K562 (cell line): ENCODE data around the gene PNPLA2. TPM values are rescaled to one million over a fixed set of nuclear protein-coding genes. Genes with fewer than 3 reads are reported as not detected.

Experiments
- ATAC-seq: fragments of 200-7000 bp; cut with Tn5 transposase; 3 replicates; pipeline ENCODE4 v1.9.1; 2020; ENCODE audit warnings: moderate library complexity
- BruUV-seq: library from RNA; stranded (reverse); fragments of 400-500 nt; replicated peaks from 2 replicates; lab custom pipeline; 2021; lab: Mats Ljungman, UMichigan
- CTCF ChIA-PET: fragments of 300-600 bp; formaldehyde crosslinking; extraction: SDS; loops from one replicate; lab custom pipeline; 2021; ENCODE audit warnings: low intra/inter-chr PET ratio; lab: Yijun Ruan, JAX
- POLR2A ChIA-PET: fragments of 300-600, 350-650 bp; sonication (Branson Sonifier 250); formaldehyde crosslinking; extraction: SDS; loops from one replicate; lab custom pipeline; 2021; ENCODE audit warnings: antibody characterized with exemption, inconsistent platforms; lab: Yijun Ruan, JAX
- DNase-seq, 4 experiments: peaks; one replicate each; pipeline versions ENCODE4 v3.0.0 to v3.0.0-alpha.2; 2011 to 2018; ENCODE audit warnings: low spot score in 3 of 4, mixed read lengths in 3 of 4; ENCODE audit errors: extremely low read depth in 1 of 4
- FAIRE-seq: peaks from 2 replicates; lab custom pipeline; 2011; peaks lifted over from hg19 to GRCh38; lab: Jason Lieb, UNC
- H2AFZ ChIP-seq: 2 replicates; pipeline ENCODE4 v1.6.0; 2011; ENCODE audit warnings: low read depth, low read length, control low read depth, inconsistent platforms
- H3K27ac ChIP-seq: fragments of 200-600 bp; 3 replicates; pipeline ENCODE4 v1.8.0; 2011; ENCODE audit warnings: low read depth, mild to moderate bottlenecking, control low read depth, inconsistent platforms, low read length, moderate library complexity, mixed read lengths; ENCODE audit errors: extremely low read depth
- H3K27me3 ChIP-seq, 2 experiments: fragments of 300-600 bp in 1 of 2; 2 replicates in 1 of 2; 3 replicates in 1 of 2; pipeline versions ENCODE4 v1.6.0 to v1.8.0; 2011; ENCODE audit warnings: inconsistent platforms in 2 of 2, low read length in 2 of 2, mild to moderate bottlenecking in 1 of 2, mixed read lengths in 1 of 2, moderate library complexity in 1 of 2; ENCODE audit not compliant: control insufficient read depth in 2 of 2, insufficient read depth in 2 of 2
- H3K36me3 ChIP-seq: fragments of 300-600 bp; 3 replicates; pipeline ENCODE4 v1.8.0; 2011; ENCODE audit warnings: mild to moderate bottlenecking, low read length, inconsistent platforms; ENCODE audit not compliant: control insufficient read depth, insufficient read depth
- H3K4me1 ChIP-seq, 2 experiments: fragments of 200-600 bp in 1 of 2; replicated peaks in 1 of 2; 2 replicates in 1 of 2; 3 replicates in 1 of 2; pipeline versions ENCODE4 v1.5.1 to v1.8.0; 2011; ENCODE audit warnings: inconsistent platforms in 2 of 2, low read length in 2 of 2, mild to moderate bottlenecking in 1 of 2, mixed read lengths in 1 of 2, moderate library complexity in 1 of 2; ENCODE audit not compliant: control insufficient read depth in 2 of 2, insufficient read depth in 2 of 2
- H3K4me2 ChIP-seq: 2 replicates; pipeline ENCODE4 v1.6.1; 2011; ENCODE audit warnings: low read length, control low read depth, inconsistent platforms, mixed read lengths; ENCODE audit not compliant: insufficient read depth
- H3K4me3 ChIP-seq: fragments of 200-600 bp; sonication (generic), shearing (Covaris generic); 2 replicates; pipeline ENCODE4 v1.5.1; 2016; ENCODE audit warnings: control low read depth, inconsistent platforms
- H3K79me2 ChIP-seq: fragments of 200-600 bp; 3 replicates; pipeline ENCODE4 v1.8.0; 2011; ENCODE audit warnings: low read length, inconsistent platforms; ENCODE audit not compliant: control insufficient read depth, insufficient read depth
- H3K9ac ChIP-seq, 2 experiments: 2 replicates each; pipeline versions ENCODE4 v1.6.0 to v1.6.1; 2011; ENCODE audit warnings: low read depth in 2 of 2, low read length in 2 of 2, control low read depth in 1 of 2, inconsistent platforms in 1 of 2, mild to moderate bottlenecking in 1 of 2, mixed read lengths in 1 of 2; ENCODE audit not compliant: insufficient read depth in 1 of 2
- H3K9me1 ChIP-seq: one replicate; pipeline ENCODE4 v1.6.0; 2011; ENCODE audit warnings: inconsistent platforms, mild to moderate bottlenecking, low read length, moderate library complexity; ENCODE audit not compliant: control insufficient read depth, insufficient read depth
- H3K9me3 ChIP-seq: replicated peaks from 2 replicates; pipeline ENCODE4 v1.5.1; 2011; ENCODE audit warnings: low read depth, low read length, inconsistent platforms; ENCODE audit not compliant: control insufficient read depth, insufficient read depth
- H4K20me1 ChIP-seq: replicated peaks from 2 replicates; pipeline ENCODE4 v1.6.1; 2011; ENCODE audit warnings: low read length, inconsistent platforms, mixed read lengths; ENCODE audit not compliant: control insufficient read depth, insufficient read depth
- CHD4 ChIP-seq: fragments of 200-600 bp; sonication (generic); IDR thresholded peaks from 3 replicates; pipeline ENCODE4 v1.6.1; 2012; ENCODE audit warnings: low read depth, mild to moderate bottlenecking, mixed read lengths, low read length, inconsistent platforms; ENCODE audit not compliant: insufficient read depth, insufficient replicate concordance, poor library complexity, severe bottlenecking
- FOS ChIP-seq: IDR thresholded peaks from 3 replicates; pipeline ENCODE4 v1.6.1; 2011; ENCODE audit not compliant: insufficient read length; ENCODE audit errors: extremely low read depth
- HDAC2 ChIP-seq: fragments of 450-650 bp; IDR thresholded peaks from 2 replicates; pipeline ENCODE4 v1.6.1; 2016; ENCODE audit warnings: mild to moderate bottlenecking
- KDM2B ChIP-seq: fragments of 250-450 bp; sonication (Bioruptor Pico); IDR thresholded peaks from 2 replicates; pipeline ENCODE4 v1.8.0; 2021; ENCODE audit warnings: mild to moderate bottlenecking, moderate library complexity
- MAFF ChIP-seq: IDR thresholded peaks from 2 replicates; pipeline ENCODE4 v1.6.1; 2012; ENCODE audit warnings: low read length, improper control_type of control experiment
- NR2C2 ChIP-seq, 2 experiments: fragments of 200-800 bp in 1 of 2; sonication (Bioruptor generic) in 1 of 2; sonication (generic) in 1 of 2; formaldehyde crosslinking in 1 of 2; IDR thresholded peaks; 2 replicates each; pipeline versions ENCODE4 v1.6.1 to v1.8.0; 2016 to 2022; ENCODE audit warnings: mild to moderate bottlenecking in 1 of 2, missing compliant biosample characterization in 1 of 2, missing genetic modification characterization in 1 of 2, missing genetic modification reagents in 1 of 2
- XRCC5 ChIP-seq: fragments of 200-400 bp; formaldehyde crosslinking; IDR thresholded peaks from 2 replicates; pipeline ENCODE4 v1.6.1; 2017; ENCODE audit warnings: low read depth, mild to moderate bottlenecking, low read length
- ZNF79 ChIP-seq: fragments of 250-450 bp; sonication (Bioruptor Pico); IDR thresholded peaks from 2 replicates; pipeline ENCODE4 v1.4.0; 2020; ENCODE audit warnings: low read depth, mild to moderate bottlenecking, moderate library complexity
- WGBS: fragments of 100-300 bp; shearing (Covaris generic); methylation state at CpG from one replicate; pipeline ENCODE4 v1.1.6; 2016; ENCODE audit warnings: low coverage, mixed read lengths; ENCODE audit not compliant: insufficient coverage; ENCODE audit errors: missing lambda C conversion rate; 5-methylcytosine and 5-hydroxymethylcytosine counted together
- in situ Hi-C: fragments of 300-500 bp; cut with MboI; formaldehyde crosslinking; loops from 4 replicates; pipeline ENCODE4 v1.15.0; 2018; ENCODE audit warnings: inconsistent platforms, mixed read lengths
- intact Hi-C: fragments of 100-400 bp; cut with micrococcal nuclease; formaldehyde crosslinking; loops from 2 replicates; pipeline ENCODE4 v1.14.2; 2022
- polyA plus RNA-seq, 8 experiments: library from polyadenylated mRNA; depleted of rRNA in 4 of 8; stranded (reverse) in 5 of 8; unstranded in 3 of 8; fragments of >200 nt; fragmentation: Nextera tagmentation in 2 of 8; fragmentation: Illumina TruSeq in 1 of 8; extraction: Ambion mirVana in 2 of 8; extraction: Trizol in 1 of 8; gene quantifications; 2 replicates each; pipeline versions ENCODE4 v1.2.1 to v1.2.3, GENCODE V29; 2011 to 2014; ENCODE audit warnings: inconsistent platforms in 1 of 8, missing spikeins in 1 of 8
- total RNA-seq, 7 experiments: library from RNA; depleted of rRNA in 6 of 7; stranded (reverse); fragments of >200 nt in 6 of 7; fragmentation: Illumina TruSeq in 2 of 7; extraction: Trizol in 2 of 7; gene quantifications; 2 replicates each; pipeline versions ENCODE4 v1.2.1 to v1.2.3, GENCODE V29; 2011 to 2021; ENCODE audit warnings: low replicate concordance in 1 of 7
- TF ChIP-seq, protein P1 (sequence below): sonication (generic); formaldehyde crosslinking; IDR thresholded peaks from 2 replicates; pipeline ENCODE4 v1.8.1; 2023; ENCODE audit warnings: mild to moderate bottlenecking, missing genetic modification reagents
- TF ChIP-seq, protein P2 (sequence below), 2 experiments: fragments of 450-650 bp; IDR thresholded peaks; 2 replicates each; pipeline ENCODE4 v1.6.1; 2018; ENCODE audit warnings: mild to moderate bottlenecking in 2 of 2, low read depth in 1 of 2; ENCODE audit not compliant: partially characterized antibody in 2 of 2
- TF ChIP-seq, protein P3 (sequence below): fragments of 250-450 bp; sonication (Bioruptor Pico); IDR thresholded peaks from 2 replicates; pipeline ENCODE4 v1.5.1; 2021; ENCODE audit warnings: mild to moderate bottlenecking

PNPLA2 gene
- total and polyA plus RNA-seq, 9 of the 15 experiments (the other 6 are each of a cell fraction or from before 2014, with no cell fraction given), result 0.39 to 87.1 (median 8.4) TPM

DNA sequence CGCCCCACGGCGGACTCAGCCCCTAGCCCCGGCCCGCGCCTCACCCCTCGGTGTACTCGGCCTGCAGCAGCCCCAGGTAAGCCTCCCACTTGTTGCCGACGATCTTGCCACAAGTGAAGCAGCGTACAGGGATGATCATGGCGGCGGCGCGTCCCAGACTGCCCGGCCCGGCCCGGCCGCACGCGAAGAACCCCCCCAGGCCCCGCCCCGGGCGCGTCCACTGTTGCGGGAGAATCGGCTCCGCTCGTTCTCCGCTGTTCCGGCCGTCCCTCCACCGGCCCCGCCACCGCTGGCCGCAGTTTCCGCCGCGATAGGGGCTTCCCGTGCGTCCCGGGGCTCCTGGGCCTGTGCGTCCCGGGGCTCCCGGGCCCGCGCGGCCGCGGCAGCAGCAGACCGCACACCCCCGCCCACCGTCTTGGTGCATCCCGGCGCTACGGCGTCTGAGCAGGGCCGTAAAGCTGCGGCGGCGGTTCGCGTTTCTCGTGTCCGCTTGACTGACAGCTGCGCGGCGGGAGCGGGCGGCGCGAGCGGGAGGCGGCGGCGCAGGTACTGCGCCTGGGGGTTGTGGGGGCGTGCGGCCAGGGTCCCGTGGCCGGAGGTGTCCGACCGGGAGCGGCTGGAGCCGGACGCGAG, 23.8 kb downstream of the PNPLA2 start, which contains the start of the genes POLR2L and TSPAN4:
Gene POLR2L, minus strand, starts transcription at position 160 of the 633 bp plus-strand sequence. Its CDS starts 21 bp downstream, at position 139.
Gene TSPAN4, plus strand, starts transcription at position 483 of the 633 bp plus-strand sequence. CDS start 7,453 bp downstream, outside the sequence.
- Histone ChIP-seq H3K9me1 (peaks cover 4% of the 10 kb centered on the region), H3K4me1 (peaks cover 32 to 83% of the 10 kb centered on the region in 2 experiments), H3K79me2 (peaks cover 53% of the 10 kb centered on the region), H3K27ac (peak within 1 kb of the TSS; percentile 98), H3K27me3 (no peaks in the 10 kb centered on the region), H3K4me2 (peak within 1 kb of the TSS; percentile 80), H3K9ac (peak within 1 kb of the TSS; percentile 91 to 93), H3K9me3 (no peaks in the 10 kb centered on the region), H4K20me1 (no peaks in the 10 kb centered on the region; the same call in 1 of the 2 replicates), H3K36me3 (peaks cover 39% of the 10 kb centered on the region; the same call in 2 of the 3 replicates), H2AFZ (peak within 1 kb of the TSS; percentile 97), H3K4me3 (peak within 1 kb of the TSS; percentile 98)
- peak; percentile 68 for ATAC-seq
- ChIA-PET POLR2A (interaction anchor here (0.6 to 5.2 kb wide), 12 partner anchors 9 to 141 kb away, joined by 3 to 36 read pairs (median 4); partner anchors contain the start of gene PNPLA2), CTCF (no interaction called here)
- intact Hi-C loops (loop anchor here (2.0 to 10.0 kb wide), 2 partner anchors 34 to 72 kb away; partner anchors contain the start of genes CHID1 and RPLP2), in situ Hi-C loops (no loop called here)
- peak; percentile 87 for FAIRE-seq
- BruUV-seq, result no TSS peak
- DNase-seq, result peak; percentile 86 to 95 (median 91)
- WGBS, result under 1% methylated on average over 32 of the region's 87 CpGs
- TF ChIP-seq MAFF, result no peak; the same call in 1 of the 2 replicates
- TF ChIP-seq ZNF79, result no peak
- TF ChIP-seq FOS, result no peak
- no peak for TF ChIP-seq HDAC2
- TF ChIP-seq, protein P1, sequence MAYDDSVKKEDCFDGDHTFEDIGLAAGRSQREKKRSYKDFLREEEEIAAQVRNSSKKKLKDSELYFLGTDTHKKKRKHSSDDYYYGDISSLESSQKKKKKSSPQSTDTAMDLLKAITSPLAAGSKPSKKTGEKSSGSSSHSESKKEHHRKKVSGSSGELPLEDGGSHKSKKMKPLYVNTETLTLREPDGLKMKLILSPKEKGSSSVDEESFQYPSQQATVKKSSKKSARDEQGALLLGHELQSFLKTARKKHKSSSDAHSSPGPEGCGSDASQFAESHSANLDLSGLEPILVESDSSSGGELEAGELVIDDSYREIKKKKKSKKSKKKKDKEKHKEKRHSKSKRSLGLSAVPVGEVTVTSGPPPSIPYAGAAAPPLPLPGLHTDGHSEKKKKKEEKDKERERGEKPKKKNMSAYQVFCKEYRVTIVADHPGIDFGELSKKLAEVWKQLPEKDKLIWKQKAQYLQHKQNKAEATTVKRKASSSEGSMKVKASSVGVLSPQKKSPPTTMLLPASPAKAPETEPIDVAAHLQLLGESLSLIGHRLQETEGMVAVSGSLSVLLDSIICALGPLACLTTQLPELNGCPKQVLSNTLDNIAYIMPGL, result peak; percentile 96
- peak; percentile 40 for TF ChIP-seq NR2C2 (CRISPR knock-in tag; IDR thresholded peaks at IDR 0.05)
- TF ChIP-seq NR2C2 (tag; IDR thresholded peaks at IDR 0.05), result no peak; the same call in 1 of the 2 replicates
- TF ChIP-seq, protein P2, sequence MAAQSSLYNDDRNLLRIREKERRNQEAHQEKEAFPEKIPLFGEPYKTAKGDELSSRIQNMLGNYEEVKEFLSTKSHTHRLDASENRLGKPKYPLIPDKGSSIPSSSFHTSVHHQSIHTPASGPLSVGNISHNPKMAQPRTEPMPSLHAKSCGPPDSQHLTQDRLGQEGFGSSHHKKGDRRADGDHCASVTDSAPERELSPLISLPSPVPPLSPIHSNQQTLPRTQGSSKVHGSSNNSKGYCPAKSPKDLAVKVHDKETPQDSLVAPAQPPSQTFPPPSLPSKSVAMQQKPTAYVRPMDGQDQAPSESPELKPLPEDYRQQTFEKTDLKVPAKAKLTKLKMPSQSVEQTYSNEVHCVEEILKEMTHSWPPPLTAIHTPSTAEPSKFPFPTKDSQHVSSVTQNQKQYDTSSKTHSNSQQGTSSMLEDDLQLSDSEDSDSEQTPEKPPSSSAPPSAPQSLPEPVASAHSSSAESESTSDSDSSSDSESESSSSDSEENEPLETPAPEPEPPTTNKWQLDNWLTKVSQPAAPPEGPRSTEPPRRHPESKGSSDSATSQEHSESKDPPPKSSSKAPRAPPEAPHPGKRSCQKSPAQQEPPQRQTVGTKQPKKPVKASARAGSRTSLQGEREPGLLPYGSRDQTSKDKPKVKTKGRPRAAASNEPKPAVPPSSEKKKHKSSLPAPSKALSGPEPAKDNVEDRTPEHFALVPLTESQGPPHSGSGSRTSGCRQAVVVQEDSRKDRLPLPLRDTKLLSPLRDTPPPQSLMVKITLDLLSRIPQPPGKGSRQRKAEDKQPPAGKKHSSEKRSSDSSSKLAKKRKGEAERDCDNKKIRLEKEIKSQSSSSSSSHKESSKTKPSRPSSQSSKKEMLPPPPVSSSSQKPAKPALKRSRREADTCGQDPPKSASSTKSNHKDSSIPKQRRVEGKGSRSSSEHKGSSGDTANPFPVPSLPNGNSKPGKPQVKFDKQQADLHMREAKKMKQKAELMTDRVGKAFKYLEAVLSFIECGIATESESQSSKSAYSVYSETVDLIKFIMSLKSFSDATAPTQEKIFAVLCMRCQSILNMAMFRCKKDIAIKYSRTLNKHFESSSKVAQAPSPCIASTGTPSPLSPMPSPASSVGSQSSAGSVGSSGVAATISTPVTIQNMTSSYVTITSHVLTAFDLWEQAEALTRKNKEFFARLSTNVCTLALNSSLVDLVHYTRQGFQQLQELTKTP (IDR thresholded peaks at IDR 0.05; ENCODE audit: low read depth in 1 of 2, partially characterized antibody in 2 of 2), result no peak
- TF ChIP-seq, protein P3, sequence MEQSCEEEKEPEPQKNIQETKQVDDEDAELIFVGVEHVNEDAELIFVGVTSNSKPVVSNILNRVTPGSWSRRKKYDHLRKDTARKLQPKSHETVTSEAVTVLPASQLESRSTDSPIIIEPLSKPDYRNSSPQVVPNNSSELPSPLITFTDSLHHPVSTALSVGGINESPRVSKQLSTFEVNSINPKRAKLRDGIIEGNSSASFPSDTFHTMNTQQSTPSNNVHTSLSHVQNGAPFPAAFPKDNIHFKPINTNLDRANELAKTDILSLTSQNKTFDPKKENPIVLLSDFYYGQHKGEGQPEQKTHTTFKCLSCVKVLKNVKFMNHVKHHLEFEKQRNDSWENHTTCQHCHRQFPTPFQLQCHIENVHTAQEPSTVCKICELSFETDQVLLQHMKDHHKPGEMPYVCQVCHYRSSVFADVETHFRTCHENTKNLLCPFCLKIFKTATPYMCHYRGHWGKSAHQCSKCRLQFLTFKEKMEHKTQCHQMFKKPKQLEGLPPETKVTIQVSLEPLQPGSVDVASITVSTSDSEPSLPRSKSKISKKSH, result no peak
- no peak for TF ChIP-seq XRCC5
- TF ChIP-seq CHD4, result no peak
- TF ChIP-seq KDM2B (CRISPR knock-in tag), result no peak
